Measurements from ENCODE around the gene HOXB8. TPM values are rescaled to one million over a fixed set of nuclear protein-coding genes. Genes with fewer than 3 reads are reported as not detected.

Gene HOXB8
- total and polyA plus RNA-seq, 12 donors, result 0.55 TPM; not detected in 11

DNA sequence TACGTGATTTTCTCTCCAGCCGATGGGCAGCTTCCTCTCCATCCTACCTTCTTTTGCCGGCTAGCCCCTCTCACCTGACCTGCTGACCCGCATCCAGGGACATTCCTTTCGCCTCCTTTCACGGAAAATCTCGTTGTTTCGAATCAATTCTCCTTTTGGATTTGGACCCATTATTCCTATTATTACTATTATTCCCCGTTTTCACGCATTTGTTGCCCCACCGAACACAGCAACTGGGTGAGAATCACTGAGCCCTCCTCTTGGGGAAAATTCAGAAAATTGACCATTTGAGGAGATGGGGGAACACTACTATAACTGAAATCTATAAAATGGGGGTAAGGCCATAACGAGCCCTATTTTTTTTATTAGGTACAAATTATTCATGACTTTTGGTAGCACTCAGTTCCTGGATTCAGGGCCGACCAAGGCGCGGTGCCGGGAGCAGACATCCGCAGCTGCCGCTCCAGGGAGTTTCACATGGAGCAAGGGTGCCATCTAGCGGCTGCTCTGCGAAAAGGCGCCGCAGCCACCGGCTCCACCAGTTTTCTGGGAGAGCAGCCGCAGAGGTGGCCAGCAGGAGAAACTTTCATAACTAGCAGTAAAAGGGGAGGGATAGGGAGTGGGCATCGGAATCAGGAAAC lies 3.3 kb upstream of the HOXB8 start:
- Histone ChIP-seq H3K4me1 (peaks cover 0 to 36% (median 14%) of the 10 kb centered on the region in 9 donors), H3K27me3 (peaks cover 77 to 100% (median 100%) of the 10 kb centered on the region in 7 donors), H3K9me3 (no peaks in the 10 kb centered on the region), H3K36me3 (peaks cover 0 to 5% (median 0%) of the 10 kb centered on the region in 9 donors), H3K4me3 (no peak overlapping the region), H3K27ac (no peak overlapping the region)
- ATAC-seq (peak; percentile 81 to 95 (median 90)), DNase-seq (peak; percentile 81 to 86)
- TF ChIP-seq, protein P1, sequence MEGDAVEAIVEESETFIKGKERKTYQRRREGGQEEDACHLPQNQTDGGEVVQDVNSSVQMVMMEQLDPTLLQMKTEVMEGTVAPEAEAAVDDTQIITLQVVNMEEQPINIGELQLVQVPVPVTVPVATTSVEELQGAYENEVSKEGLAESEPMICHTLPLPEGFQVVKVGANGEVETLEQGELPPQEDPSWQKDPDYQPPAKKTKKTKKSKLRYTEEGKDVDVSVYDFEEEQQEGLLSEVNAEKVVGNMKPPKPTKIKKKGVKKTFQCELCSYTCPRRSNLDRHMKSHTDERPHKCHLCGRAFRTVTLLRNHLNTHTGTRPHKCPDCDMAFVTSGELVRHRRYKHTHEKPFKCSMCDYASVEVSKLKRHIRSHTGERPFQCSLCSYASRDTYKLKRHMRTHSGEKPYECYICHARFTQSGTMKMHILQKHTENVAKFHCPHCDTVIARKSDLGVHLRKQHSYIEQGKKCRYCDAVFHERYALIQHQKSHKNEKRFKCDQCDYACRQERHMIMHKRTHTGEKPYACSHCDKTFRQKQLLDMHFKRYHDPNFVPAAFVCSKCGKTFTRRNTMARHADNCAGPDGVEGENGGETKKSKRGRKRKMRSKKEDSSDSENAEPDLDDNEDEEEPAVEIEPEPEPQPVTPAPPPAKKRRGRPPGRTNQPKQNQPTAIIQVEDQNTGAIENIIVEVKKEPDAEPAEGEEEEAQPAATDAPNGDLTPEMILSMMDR (IDR thresholded peaks at IDR 0.05), result peak; percentile 92 to 97 (median 97)
- intact Hi-C loops (cut with DNase I), result loop anchor here in 9 of 10 donors (5.0 to 10.0 kb wide), 8 partner anchors 266 to 594 kb away; no protein-coding TSS in a partner anchor
- WGBS, 2 donors, result 3% methylated on average over 25 of the region's 25 CpGs

DNA sequence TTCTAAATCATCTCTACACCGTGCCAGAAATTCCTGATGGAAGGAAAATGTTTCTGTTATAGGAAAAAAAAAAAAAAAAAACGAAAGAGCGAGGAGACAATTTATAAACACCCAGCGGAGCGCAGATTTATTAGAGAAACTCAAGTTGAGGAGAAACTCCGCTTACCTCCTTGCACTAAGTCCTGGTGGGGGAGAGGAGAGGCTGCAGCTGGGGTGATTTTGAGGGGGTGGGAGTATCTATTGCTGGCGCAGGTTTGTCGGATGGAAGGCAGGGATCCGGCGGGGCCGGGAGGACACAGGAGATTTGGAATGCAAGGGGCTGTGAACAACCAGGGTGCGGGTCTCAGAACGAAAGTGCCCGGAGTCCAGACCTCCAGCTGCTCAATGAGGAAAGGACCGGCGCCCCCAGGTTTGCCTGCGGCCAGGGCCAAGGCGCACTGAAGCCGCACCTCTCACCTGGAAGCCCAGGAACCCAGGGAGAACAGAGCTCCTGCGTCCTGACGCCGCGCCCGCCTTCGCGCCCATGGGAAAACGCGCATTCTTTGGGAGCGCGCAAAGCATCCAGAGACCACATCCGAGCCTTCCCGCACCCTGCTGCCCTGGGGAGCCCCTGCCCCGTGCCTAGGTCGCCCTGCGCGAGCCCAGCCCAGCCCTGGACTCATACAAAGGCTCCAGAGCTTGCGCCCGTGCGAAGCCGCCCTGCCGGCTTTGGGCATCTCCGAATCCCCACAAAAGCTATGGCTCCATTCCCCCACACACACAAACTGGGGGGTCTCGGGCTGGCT lies 2.6 kb upstream of the HOXB8 start:
- H3K4me3 ChIP-seq, result no peak overlapping the region
- H3K36me3 ChIP-seq, result peaks cover 0 to 5% (median 0%) of the 10 kb centered on the region in 9 donors
- TF ChIP-seq, protein P1 (IDR thresholded peaks at IDR 0.05), result no peak
- ATAC-seq, result no peak
- 4 to 5% methylated on average over 43 of the region's 43 CpGs for WGBS, 2 donors
- intact Hi-C loops (cut with DNase I), result loop anchor here in 9 of 10 donors (5.0 to 10.0 kb wide), 8 partner anchors 265 to 593 kb away; no protein-coding TSS in a partner anchor
- H3K4me1 ChIP-seq, result peaks cover 1 to 41% (median 20%) of the 10 kb centered on the region in 9 donors
- no peaks in the 10 kb centered on the region for H3K9me3 ChIP-seq
- no peak for DNase-seq
- H3K27ac ChIP-seq, result no peak overlapping the region
- H3K27me3 ChIP-seq, result peaks cover 78 to 100% (median 99%) of the 10 kb centered on the region in 7 donors

DNA sequence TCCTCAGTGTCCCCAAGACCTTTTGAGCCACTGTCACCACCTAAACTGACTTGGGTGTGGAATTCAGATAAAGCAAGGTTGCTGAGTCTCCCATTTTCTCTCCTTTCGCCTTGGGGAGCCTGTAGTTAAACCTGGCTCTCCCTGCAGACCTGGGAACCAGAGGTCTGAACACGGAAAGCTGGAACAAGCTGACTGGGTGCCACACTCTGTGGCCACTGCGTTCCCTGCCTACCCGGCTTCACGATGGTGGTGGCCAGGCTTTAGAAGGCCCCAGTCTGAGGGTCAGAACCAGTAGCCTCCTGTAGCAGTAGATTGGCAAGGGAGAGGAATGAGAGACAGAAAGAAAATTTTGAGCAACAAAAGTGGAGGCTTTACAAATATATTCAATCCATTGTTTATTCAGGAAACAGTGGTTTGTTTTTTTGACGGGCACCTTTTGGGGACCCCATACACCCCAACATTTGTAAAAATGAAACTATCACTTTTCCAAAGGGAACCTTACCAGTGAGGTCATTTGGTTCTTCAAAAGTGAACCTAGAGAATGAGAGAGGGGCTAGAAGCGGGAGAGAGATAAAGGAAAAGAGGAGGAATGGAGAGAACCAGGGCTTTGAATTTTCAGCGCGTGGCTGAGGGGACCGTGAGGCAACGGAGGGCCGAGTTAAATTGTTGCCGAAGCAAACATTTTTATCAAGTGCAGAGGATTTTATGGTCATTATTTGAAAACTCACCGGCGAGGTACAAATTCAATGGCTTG lies 1.8 kb upstream of the HOXB8 start:
- H3K36me3 ChIP-seq, result peaks cover 0 to 5% (median 0%) of the 10 kb centered on the region in 9 donors
- peaks cover 84 to 100% (median 99%) of the 10 kb centered on the region in 7 donors for H3K27me3 ChIP-seq
- H3K27ac ChIP-seq, result no peak overlapping the region
- ATAC-seq (no peak), DNase-seq (no peak)
- H3K4me3 ChIP-seq, result no peak overlapping the region
- intact Hi-C loops (cut with DNase I), result loop anchor here in 9 of 10 donors (5.0 to 10.0 kb wide), 8 partner anchors 265 to 592 kb away; no protein-coding TSS in a partner anchor
- TF ChIP-seq, protein P1 (IDR thresholded peaks at IDR 0.05), result no peak
- WGBS, 2 donors, result 9 to 20% methylated on average over 15 of the region's 15 CpGs
- peaks cover 3 to 49% (median 24%) of the 10 kb centered on the region in 9 donors for H3K4me1 ChIP-seq
- H3K9me3 ChIP-seq, result no peaks in the 10 kb centered on the region
